Activated effector memory CD4-positive, alpha-beta T cell treated with Interleukin-2 at 50 U/mL for 16 hours (primary cell): ENCODE data around the gene INTS4.
"Not testable (repeated sequence)": the region's sequence is repeated elsewhere in the genome, so short reads cannot be mapped to it uniquely, and the experiment has no call there.

Source experiments
- DNase-seq: peaks from one replicate; pipeline ENCODE4 v3.0.0-alpha.2; 2020

INTS4 gene

GRCh38 chr11:77942465-77942864 lies 52.0 kb downstream of the INTS4 start:
- DNase-seq = not testable (repeated sequence)

DNA sequence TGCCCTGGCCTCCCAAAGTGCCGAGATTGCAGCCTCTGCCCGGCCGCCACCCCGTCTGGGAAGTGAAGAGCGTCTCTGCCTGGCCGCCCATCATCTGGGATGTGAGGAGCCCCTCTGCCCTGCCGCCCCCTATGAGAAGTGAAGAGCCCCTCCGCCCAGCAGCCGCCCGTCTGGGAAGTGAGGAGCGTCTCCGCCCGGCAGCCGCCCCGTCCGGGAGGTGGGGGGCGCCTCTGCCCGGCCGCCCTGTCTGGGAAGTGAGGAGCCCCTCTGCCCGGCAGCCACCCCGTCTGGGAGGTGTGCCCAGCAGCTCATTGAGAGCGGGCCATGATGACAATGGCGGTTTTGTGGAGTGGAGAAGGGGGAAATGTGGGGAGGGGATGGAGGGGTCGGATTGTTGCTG lies 60.9 kb downstream of the INTS4 start:
- DNase-seq = not testable (repeated sequence)

GRCh38 chr11:77930334-77931208 lies 63.9 kb downstream of the INTS4 start:
- not testable (repeated sequence) for DNase-seq

DNA sequence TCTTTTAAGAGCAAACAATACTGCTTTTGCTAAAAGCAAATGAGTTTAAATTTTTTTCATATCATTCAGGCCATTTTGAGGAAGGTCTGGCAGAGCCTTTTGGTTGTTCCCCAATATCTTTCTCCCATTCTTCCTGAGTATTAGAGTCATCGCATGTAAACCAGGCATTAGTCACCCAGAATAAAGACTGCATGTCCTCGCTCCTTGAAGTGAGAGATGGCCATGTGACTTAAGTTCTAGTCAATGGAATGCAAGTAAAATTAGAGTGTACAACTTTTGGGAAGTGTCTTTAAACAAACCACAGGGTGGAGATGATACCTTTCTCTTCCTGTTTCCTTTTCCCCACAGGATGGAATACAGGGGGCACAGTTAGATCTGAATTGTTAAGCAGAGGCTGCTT lies 76.8 kb downstream of the INTS4 start:
- DNase-seq = not testable (repeated sequence)

GRCh38 chr11:77914307-77914791 lies 80.1 kb downstream of the INTS4 start:
- not testable (repeated sequence) for DNase-seq

DNA sequence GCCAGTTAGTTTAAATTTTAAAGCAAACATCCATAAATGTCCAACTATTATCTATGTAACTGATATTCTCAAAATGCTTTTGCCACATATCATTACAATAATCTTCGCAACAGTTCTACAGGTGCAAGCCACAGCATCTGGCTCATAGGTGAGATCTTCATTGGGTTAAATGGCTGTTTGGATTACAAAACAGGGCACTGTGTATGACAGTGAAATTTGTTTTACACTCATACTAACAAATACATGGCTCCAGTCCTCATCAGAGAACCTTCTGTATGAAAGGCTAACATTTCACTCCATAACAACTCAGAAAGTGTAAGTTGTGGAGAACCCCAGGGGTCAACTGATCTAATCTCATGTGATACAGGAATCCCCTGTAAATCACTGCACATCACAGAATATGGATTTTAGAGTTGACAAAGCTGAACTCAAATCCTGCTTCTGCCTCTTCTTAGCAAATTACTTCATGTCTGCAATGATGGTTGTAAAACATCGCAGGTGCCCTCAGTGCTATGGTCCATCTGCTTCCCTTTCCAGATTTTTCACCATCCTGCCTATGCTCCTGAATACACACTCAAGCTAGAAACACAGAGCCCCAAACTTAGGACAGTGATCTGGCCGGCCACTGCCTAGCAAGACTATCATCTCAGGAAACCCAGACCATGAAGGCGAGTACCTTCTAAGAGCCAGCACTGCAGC lies 80.7 kb downstream of the INTS4 start:
- DNase-seq = not testable (repeated sequence)

GRCh38 chr11:77910828-77911227 lies 83.6 kb downstream of the INTS4 start:
- not testable (repeated sequence) for DNase-seq

- no peak for DNase-seq
Observed at GRCh38 chr11:77909277-77909676, 85.2 kb downstream of the INTS4 start.

GRCh38 chr11:77908835-77909234 lies 85.6 kb downstream of the INTS4 start:
- no peak for DNase-seq

DNA sequence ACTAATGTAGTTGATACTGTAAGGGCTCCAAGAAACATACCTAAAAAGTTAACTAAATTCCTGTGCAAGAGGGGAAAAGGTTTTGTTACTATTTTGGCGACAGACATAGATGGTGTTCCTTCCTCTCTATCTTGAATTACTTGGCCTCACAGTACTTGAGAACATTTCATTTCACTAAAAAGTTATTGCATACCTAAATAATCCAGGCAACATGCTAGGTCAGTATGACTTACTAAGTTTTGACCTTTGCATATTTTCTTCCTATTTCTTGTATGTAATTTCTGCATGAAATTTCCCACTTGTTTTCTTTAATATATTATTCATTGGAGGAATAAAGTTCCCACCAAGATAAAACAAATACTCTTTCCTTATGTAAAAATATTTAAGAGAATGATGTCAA lies 99.5 kb downstream of the INTS4 start:
- DNase-seq = not testable (repeated sequence)

- not testable (repeated sequence) for DNase-seq
Observed at GRCh38 chr11:77891703-77892102, 102.8 kb downstream of the INTS4 start.

DNA sequence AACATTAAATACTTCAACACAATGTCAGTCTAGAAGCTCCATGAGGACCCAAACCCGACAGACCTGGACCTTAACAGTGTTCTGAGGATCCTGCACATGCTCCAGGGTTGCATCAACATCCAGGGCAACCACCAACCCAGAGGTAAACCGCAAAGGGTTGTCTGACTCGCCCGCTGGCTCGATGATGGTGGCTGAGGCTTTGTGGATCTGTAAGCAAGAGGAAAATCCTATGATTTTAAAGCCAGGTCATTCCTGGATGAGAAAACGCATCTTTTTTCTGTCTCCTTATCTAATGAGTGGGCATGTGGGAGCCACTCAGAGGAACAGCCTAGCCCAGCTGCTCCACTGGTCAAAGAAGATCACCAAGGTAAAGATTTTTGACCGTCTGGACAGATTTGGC lies 103.2 kb downstream of the INTS4 start:
- DNase-seq = not testable (repeated sequence)

DNA sequence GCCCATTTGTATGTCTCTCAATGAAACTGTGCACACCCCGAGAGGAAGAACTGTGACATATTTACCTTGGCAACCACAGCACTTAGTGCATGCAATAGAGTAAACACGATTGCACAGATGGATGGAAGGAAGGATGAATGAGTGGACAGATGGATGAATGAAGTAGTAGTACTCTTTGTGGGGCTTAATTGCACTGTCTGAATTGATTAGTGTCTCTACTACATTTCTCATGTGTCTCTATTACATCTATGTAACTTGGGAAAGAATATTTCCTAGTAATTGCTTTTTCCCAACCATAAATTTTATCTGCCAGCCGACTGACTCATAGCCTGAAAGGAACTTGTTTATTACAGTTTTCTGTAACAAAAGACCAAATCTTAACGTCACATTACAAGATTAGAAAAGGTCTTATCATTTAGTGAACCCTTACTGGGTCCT lies 103.8 kb downstream of the INTS4 start:
- not testable (repeated sequence) for DNase-seq

DNA sequence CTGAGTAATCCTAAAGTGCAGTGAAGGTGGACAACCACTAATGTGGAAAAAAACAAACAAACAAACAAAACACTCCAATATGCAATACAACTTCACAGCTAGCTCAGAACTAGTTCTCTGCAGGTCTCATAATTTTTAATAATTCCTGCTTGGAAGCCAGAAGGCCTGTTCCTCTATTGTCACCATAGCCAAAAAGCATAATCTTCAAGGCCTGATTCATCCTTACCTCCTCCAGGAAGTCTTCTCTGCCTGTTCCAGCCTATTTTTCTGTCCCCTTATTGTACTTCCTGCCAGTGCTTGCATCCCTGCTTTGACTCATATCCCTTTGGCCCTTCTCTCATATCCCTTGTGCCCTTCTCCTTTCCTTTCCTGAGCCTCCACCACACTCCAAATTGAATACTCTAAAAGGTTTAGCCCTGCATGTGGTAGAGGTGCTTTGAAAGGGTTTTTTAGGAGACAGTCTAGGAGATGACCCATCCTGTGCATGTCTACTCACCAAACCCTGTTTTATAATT lies 104.3 kb downstream of the INTS4 start:
- not testable (repeated sequence) for DNase-seq

DNA sequence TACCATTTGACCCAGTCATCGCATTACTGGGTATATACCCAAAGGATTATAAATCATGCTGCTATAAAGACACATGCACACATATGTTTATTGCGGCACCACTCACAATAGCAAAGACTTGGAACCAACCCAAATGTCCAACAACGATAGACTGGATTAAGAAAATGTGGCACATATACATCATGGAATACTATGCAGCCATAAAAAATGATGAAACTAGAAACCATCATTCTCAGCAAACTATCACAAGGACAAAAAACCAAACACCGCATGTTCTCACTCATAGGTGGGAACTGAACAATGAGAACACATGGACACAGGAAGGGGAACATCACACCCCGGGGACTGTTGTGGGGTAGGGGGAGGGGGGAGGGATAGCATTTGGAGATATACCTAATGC lies 105.4 kb downstream of the INTS4 start:
- DNase-seq = not testable (repeated sequence)

DNA sequence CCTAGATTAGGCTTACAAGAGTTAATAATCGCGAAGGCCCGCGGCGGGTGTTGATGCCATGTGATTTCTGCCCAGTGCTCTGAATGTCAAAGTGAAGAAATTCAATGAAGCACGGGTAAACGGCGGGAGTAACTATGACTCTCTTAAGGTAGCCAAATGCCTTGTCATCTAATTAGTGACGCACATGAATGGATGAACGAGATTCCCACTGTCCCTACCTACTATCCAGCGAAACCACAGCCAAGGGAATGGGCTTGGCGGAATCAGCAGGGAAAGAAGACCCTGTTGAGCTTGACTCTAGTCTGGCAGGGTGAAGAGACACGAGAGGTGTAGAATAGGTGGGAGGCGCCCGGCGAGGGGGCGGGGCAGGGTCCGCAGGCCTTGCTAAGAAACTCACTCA lies 108.1 kb downstream of the INTS4 start:
- no peak for DNase-seq

- no peak for DNase-seq
Observed at GRCh38 chr11:77884829-77885190, 109.7 kb downstream of the INTS4 start.

GRCh38 chr11:77884186-77884828 lies 110.2 kb downstream of the INTS4 start:
- DNase-seq = no peak

- DNase-seq = no peak
Observed at GRCh38 chr11:77883775-77884174, 110.7 kb downstream of the INTS4 start.

- no peak for DNase-seq
Observed at GRCh38 chr11:77882396-77882795, 112.1 kb downstream of the INTS4 start.

DNA sequence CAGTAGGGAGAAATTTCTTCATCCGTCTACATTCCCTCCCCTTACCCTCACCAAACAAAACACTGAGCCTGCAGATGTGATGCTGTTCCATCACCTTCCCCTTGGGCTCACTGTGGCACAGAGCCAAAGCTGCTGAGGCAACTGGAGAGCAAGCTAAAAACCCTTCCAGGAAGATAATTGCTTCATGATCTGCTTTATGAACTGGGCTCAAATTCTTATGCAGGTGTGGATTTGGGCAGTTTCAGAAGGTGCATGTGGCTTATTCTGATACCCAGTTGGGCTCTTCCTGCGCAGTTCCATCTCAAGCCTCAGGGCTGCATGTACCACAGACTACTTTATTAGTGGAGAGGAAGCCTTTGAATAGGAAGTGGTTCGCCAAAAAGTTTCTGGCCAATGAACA lies 115.2 kb downstream of the INTS4 start:
- no peak for DNase-seq

DNA sequence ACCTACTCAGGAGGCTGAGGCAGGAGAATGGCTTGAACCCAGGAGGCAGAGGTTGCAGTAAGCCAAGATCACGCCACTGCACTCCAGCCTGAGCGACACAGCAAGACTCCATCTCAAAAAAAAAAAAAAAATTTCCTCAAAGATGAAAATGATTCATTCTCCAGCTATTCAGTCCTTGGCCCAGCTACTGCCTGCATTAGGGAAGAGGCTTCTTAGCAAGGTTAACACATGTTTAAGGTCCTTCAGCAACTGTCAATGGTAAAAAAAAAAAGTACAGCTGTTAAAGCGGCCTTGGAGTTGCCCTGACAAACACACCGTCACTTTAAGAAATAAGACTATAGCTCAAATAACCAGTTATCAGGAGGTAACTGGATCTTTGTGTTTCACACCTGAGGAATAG lies 116.2 kb downstream of the INTS4 start:
- not testable (repeated sequence) for DNase-seq

DNA sequence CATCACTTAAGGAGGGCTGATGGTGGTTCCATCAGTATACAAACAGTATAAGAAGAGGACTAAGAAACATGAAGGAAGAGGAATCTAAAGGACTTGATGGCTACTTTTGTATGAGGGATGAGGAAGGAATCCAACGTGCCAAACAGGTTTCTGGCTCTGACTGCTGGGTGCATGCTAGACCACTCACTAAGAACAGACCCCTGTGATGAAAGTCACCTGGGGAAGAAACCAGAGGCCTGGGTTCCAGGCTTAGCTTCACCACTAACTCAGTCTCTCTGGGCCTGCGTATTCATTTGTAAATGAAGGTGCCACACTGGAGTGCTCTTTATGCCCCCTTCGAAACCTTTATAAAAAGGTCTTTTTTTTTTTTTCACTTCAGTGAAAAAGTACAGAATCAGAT lies 118.4 kb downstream of the INTS4 start:
- no peak for DNase-seq
